Measurements from ENCODE around the gene GALNT10. TPM values are rescaled to one million over a fixed set of nuclear protein-coding genes. Genes with fewer than 3 reads are reported as not detected.
A peak's percentile ranks its signal among the peaks of the same experiment; 100 is the strongest.

Gene GALNT10
- total RNA-seq, 1 donor from 2014 or later = 39.8 TPM

DNA sequence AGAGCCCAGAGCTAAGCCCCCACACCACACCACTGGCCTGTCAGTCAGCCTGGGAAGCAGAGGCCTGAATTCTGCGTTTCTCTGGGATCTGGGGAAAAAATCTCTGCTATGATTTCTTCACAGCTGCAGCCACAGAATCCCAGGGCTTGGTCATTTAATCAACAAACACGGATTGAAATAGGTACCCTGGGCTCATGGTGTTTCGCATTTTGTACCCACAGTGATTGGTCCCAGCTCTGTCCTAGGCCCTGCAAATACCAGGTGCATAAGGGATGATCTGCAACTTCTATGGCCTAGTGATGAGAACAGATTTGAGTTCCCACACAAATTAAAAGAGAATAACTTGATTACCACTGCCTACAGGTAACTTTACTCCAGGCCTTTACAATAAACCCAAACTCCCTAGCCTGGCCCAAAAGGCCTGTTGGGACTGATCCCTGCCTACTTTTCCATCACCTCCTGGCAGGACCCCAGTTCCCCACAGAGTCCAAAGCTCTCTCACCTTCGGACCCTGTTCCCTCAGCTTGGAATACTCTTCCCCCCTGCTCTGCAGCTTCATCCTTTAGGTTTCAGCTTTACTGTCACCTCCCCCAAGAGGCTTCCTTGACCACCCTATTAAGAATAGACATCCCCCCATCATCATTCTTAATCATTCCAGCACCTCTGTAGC is 240.6 kb downstream of the GALNT10 start:
- no peaks in the 10 kb centered on the region for H3K4me1 Mint-ChIP-seq
- no peak for DNase-seq (ENCODE audit: low read depth, low spot score)
- TF ChIP-seq, protein P1, sequence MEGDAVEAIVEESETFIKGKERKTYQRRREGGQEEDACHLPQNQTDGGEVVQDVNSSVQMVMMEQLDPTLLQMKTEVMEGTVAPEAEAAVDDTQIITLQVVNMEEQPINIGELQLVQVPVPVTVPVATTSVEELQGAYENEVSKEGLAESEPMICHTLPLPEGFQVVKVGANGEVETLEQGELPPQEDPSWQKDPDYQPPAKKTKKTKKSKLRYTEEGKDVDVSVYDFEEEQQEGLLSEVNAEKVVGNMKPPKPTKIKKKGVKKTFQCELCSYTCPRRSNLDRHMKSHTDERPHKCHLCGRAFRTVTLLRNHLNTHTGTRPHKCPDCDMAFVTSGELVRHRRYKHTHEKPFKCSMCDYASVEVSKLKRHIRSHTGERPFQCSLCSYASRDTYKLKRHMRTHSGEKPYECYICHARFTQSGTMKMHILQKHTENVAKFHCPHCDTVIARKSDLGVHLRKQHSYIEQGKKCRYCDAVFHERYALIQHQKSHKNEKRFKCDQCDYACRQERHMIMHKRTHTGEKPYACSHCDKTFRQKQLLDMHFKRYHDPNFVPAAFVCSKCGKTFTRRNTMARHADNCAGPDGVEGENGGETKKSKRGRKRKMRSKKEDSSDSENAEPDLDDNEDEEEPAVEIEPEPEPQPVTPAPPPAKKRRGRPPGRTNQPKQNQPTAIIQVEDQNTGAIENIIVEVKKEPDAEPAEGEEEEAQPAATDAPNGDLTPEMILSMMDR (conservative IDR thresholded peaks at IDR 0.05) = no peak
- peak overlapping the region; percentile 9 for H3K27ac Mint-ChIP-seq (ENCODE audit: unreplicated experiment)
- no peak overlapping the region for H3K4me3 Mint-ChIP-seq
- H3K27me3 Mint-ChIP-seq (ENCODE audit: low read depth) = no peaks in the 10 kb centered on the region
- H3K36me3 Mint-ChIP-seq (ENCODE audit: low read depth) = peaks cover 11% of the 10 kb centered on the region
- peaks cover 2% of the 10 kb centered on the region for H3K9me3 Mint-ChIP-seq

DNA sequence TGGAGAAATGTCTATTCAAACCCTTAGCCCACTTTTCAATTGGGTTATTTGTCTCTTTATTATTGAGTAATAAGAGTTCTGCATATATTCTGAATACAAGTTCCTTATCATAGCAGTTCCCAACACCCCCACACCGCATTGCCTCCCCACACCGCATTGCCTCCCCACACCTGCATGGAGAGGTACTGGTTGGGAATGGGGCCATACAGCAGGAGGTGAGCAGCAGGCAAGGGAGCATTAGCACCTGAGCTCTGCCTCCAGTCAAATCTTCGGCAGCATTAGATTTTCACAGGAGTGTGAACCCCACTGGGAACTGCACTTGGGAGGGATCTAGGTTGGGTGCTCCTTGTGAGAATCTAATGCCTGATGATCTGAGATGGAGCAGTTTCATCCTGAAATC is 244.7 kb downstream of the GALNT10 start:
- Mint-ChIP-seq H3K36me3 (ENCODE audit: low read depth) (peaks cover 21% of the 10 kb centered on the region), H3K4me1 (no peaks in the 10 kb centered on the region), H3K27ac (ENCODE audit: unreplicated experiment) (no peak overlapping the region), H3K4me3 (no peak overlapping the region), H3K9me3 (no peaks in the 10 kb centered on the region), H3K27me3 (ENCODE audit: low read depth) (no peaks in the 10 kb centered on the region)
- TF ChIP-seq, protein P1 (conservative IDR thresholded peaks at IDR 0.05) = no peak
- no peak for DNase-seq (ENCODE audit: low read depth, low spot score)

DNA sequence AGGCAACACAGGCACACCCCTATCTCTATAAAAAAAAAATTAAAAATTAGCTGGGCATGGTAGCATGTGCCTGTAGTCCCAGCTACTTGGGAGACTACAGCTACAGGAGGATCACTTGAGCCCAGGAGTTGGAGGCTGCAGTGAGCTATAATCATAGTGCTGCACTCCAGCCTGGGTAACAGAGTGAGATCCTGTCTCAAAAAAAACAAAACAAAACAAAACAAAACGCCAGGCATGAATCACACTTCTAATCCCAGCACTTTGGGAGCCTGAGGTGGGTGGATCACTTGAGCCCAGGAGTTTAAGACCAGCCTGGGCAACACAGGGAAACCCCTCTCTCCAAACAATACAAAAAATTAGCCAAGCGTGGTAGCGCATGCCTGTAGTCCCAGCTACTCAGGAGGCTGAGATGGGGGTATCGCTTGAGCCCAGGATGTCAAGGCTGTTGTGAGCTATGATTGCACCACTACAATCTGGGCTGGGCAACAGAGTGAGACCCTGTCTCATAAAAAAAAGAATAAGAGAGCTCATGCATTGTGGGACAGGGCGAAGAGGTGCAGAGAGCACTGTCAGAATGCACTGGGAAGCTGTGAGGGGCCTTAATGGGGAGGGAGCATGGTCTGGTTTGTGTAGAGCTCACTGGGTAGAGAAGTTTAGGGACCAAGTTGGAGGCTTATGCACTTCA is 246.9 kb downstream of the GALNT10 start:
- TF ChIP-seq, protein P1 (conservative IDR thresholded peaks at IDR 0.05) = no peak
- Mint-ChIP-seq H3K9me3 (no peaks in the 10 kb centered on the region), H3K4me1 (no peaks in the 10 kb centered on the region), H3K36me3 (ENCODE audit: low read depth) (peaks cover 21% of the 10 kb centered on the region), H3K4me3 (no peak overlapping the region), H3K27ac (ENCODE audit: unreplicated experiment) (no peak overlapping the region), H3K27me3 (ENCODE audit: low read depth) (no peaks in the 10 kb centered on the region)
- no peak for DNase-seq (ENCODE audit: low read depth, low spot score)

DNA sequence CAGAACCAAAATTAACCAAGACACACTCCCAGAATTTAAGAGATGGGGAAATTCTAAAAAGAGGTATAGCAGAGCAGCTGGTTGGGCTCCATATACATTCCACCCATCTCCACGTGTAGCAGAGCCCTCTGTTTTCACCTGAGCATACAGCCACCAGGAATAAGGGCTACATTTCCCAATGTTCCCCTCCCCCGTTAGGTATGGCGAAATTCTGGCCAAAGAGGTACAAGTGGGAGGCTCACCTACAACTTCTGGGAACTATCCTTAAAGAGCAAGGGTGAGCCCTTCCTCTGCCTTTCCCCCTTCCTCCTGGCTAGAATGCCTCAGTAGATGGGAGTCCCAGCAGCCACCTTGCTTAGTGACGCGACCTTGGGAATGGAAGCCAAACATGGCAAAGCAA is 250.0 kb downstream of the GALNT10 start:
- TF ChIP-seq, protein P1 (conservative IDR thresholded peaks at IDR 0.05) = no peak
- no peaks in the 10 kb centered on the region for H3K9me3 Mint-ChIP-seq
- no peak for DNase-seq (ENCODE audit: low read depth, low spot score)

DNA sequence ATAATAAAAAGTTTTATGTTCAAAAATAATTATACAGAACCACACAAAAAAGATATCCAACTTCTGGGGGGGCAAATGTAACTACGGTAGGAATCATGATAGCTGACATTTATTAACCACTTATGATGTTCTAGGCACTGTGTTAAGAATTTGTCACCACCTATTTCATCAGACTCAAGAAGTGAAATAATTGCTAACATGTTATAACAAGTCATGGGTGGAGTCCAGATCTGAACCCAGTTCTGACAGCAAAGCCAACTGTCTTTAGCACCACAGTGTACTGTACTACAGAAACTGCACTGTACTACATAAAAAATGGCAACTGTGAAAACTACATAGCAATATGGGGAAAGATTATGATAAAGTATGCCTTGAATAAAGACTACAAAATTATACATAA is 252.3 kb downstream of the GALNT10 start:
- no peak overlapping the region for H3K27ac Mint-ChIP-seq (ENCODE audit: unreplicated experiment)
- peak overlapping the region; percentile 70 for H3K4me3 Mint-ChIP-seq
- H3K36me3 Mint-ChIP-seq (ENCODE audit: low read depth) = peaks cover 4% of the 10 kb centered on the region
- H3K4me1 Mint-ChIP-seq = peaks cover 24% of the 10 kb centered on the region
- no peaks in the 10 kb centered on the region for H3K27me3 Mint-ChIP-seq (ENCODE audit: low read depth)
- no peak for DNase-seq (ENCODE audit: low read depth, low spot score)
- no peaks in the 10 kb centered on the region for H3K9me3 Mint-ChIP-seq
- TF ChIP-seq, protein P1 (conservative IDR thresholded peaks at IDR 0.05) = no peak

More for the DNA sequence above, 250.0 kb downstream of the GALNT10 start:
- H3K4me3 Mint-ChIP-seq = no peak overlapping the region
- peaks cover 11% of the 10 kb centered on the region for H3K4me1 Mint-ChIP-seq
- H3K27ac Mint-ChIP-seq (ENCODE audit: unreplicated experiment) = no peak overlapping the region
- H3K27me3 Mint-ChIP-seq (ENCODE audit: low read depth) = no peaks in the 10 kb centered on the region
- H3K36me3 Mint-ChIP-seq (ENCODE audit: low read depth) = peaks cover 17% of the 10 kb centered on the region

Data from neural crest cell (in vitro differentiated cells).